Spleen (tissue), 11 donors: ENCODE measurements around the gene MKNK1. TPM values are rescaled to one million over a fixed set of nuclear protein-coding genes. Genes with fewer than 3 reads are reported as not detected.

ENCODE experiments used
- DNase-seq: peaks from one replicate; pipeline ENCODE4 v3.0.0-alpha.2; 2020
- H3K27ac ChIP-seq, 8 donors: fragments of 200-600 bp; sonication (generic) in 7 of 8; 1 replicate in 4 of 8; 2 replicates in 4 of 8; pipeline versions ENCODE4 v1.5.0 to v1.8.0; 2016 to 2021; ENCODE audit warnings: inconsistent platforms in 4 of 8, mild to moderate bottlenecking in 4 of 8, moderate library complexity in 1 of 8
- H3K27me3 ChIP-seq, 7 donors: fragments of 200-600 bp; sonication (generic) in 6 of 7; replicated peaks in 1 of 7; 1 replicate in 4 of 7; 2 replicates in 3 of 7; pipeline versions ENCODE4 v1.5.0 to v1.8.0; 2016 to 2021; ENCODE audit warnings: inconsistent platforms in 3 of 7, mild to moderate bottlenecking in 1 of 7
- H3K36me3 ChIP-seq, 6 donors: fragments of 200-600 bp; sonication (generic) in 5 of 6; 1 replicate in 4 of 6; 2 replicates in 2 of 6; pipeline versions ENCODE4 v1.5.0 to v1.8.0; 2016 to 2021; ENCODE audit warnings: inconsistent platforms in 2 of 6
- H3K4me1 ChIP-seq, 6 donors: fragments of 200-600 bp; sonication (generic) in 5 of 6; 1 replicate in 3 of 6; 2 replicates in 3 of 6; pipeline versions ENCODE4 v1.5.0 to v1.8.0; 2016 to 2021; ENCODE audit warnings: inconsistent platforms in 3 of 6
- H3K4me3 ChIP-seq, 8 donors: fragments of 200-600 bp; sonication (generic) in 7 of 8; 1 replicate in 4 of 8; 2 replicates in 4 of 8; pipeline versions ENCODE4 v1.5.0 to v1.8.0; 2016 to 2021; ENCODE audit warnings: inconsistent platforms in 4 of 8, mild to moderate bottlenecking in 4 of 8, moderate library complexity in 2 of 8
- H3K9me3 ChIP-seq, 8 donors: fragments of 200-600 bp; sonication (generic) in 7 of 8; 1 replicate in 4 of 8; 2 replicates in 4 of 8; pipeline versions ENCODE4 v1.5.0 to v1.8.0; 2016 to 2021; ENCODE audit warnings: inconsistent platforms in 4 of 8
- CTCF ChIP-seq, 11 experiments: fragments of 200-600 bp in 7 of 11; fragments of 450-650 bp in 4 of 11; sonication (generic) in 4 of 11; IDR thresholded peaks in 8 of 11; conservative IDR thresholded peaks in 3 of 11; 1 replicate in 7 of 11; 2 replicates in 4 of 11; pipeline versions ENCODE4 v1.4.0 to v1.8.0; 2016 to 2021; ENCODE audit warnings: antibody characterized with exemption in 11 of 11, inconsistent platforms in 4 of 11, mild to moderate bottlenecking in 1 of 11
- POLR2A ChIP-seq, 3 donors: fragments of 450-650 bp; IDR thresholded peaks; one replicate each; pipeline ENCODE4 v1.5.1; 2017; ENCODE audit warnings: antibody characterized with exemption in 3 of 3, mild to moderate bottlenecking in 1 of 3
- POLR2AphosphoS5 ChIP-seq, 3 donors: sonication (generic); formaldehyde crosslinking; IDR thresholded peaks; one replicate each; pipeline ENCODE4 v1.5.1; 2017; ENCODE audit warnings: antibody characterized with exemption in 3 of 3
- WGBS, 5 donors: extraction: QIAGEN DNeasy Blood & Tissue Kit in 3 of 5; methylation state at CpG; one replicate each; pipeline versions ENCODE4 v1.1.5 to v1.1.7; 2013 to 2018; 5-methylcytosine and 5-hydroxymethylcytosine counted together
- intact Hi-C: fragments of 100-400 bp; cut with DNase I; formaldehyde crosslinking; loops from one replicate; pipeline ENCODE4 v1.15.0; 2023; ENCODE audit warnings: low total_unique reads
- polyA plus RNA-seq, 3 donors: library from polyadenylated mRNA; stranded (reverse); fragments of 200-250 nt; gene quantifications; one replicate each; pipeline ENCODE4 v1.2.1, GENCODE V29; 2013
- total RNA-seq, 7 donors: library from RNA; depleted of rRNA in 3 of 7; stranded (reverse); fragments of >200 nt in 3 of 7; fragmentation: NEBNext Ultra II Directional in 4 of 7; extraction: Animal tissue kit (Norgen Biotek cat#: 25700) in 4 of 7; gene quantifications; one replicate each; pipeline versions ENCODE4 v1.1.0 to v1.2.1, GENCODE V29; 2016 to 2021
- donor health status: healthy with polysubstance abuse.
- donor health status: DM: no; HTN: no; CAD: no; lungs with moderate emphysema.
- donor health status: DM: no; HTN: no; CAD: no.
- donor health status: Bipolar disorder and iron deficiency.
- donor health status: healthy.
- donor health status: DM: no; HTN: no; CAD: no.
- donor health status: DM: yes; HTN: yes; CAD: no.

MKNK1 gene
- total and polyA plus RNA-seq, 10 donors = 19.2 to 169 (median 91.1) TPM

DNA sequence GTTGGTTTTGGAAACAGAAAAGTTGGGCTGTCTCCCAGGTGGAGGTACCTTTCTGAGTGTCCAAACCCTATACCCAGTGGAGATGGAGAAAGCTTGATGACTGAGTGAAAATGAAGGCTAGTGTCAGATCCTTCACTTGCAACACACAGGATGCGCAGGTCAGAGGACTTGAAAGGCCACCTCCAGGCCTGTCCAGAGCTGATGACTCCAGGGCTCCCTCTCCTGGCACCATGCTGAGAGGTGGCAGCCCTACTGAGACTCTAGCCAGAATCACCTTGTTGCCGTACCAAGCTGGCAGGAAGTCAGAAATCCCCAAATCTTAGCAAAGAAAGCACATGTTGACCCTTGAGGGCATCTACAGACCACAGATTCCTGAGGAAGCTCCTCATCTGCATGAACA lies 69.0 kb downstream of the MKNK1 start:
- no peak overlapping the region for H3K4me3 ChIP-seq
- peaks cover 0 to 88% (median 14%) of the 10 kb centered on the region in 7 donors for H3K27me3 ChIP-seq
- H3K36me3 ChIP-seq = no peaks in the 10 kb centered on the region
- no peak for DNase-seq
- no peaks in the 10 kb centered on the region for H3K9me3 ChIP-seq
- intact Hi-C loops = no loop called here
- no peak for TF ChIP-seq POLR2AphosphoS5 (IDR thresholded peaks at IDR 0.05)
- peak in 2 of 11 experiments; percentile 11 to 18 for TF ChIP-seq CTCF (IDR thresholded peaks at IDR 0.05 in 8 of 11, conservative IDR thresholded peaks at IDR 0.05 in 3 of 11)
- TF ChIP-seq POLR2A (IDR thresholded peaks at IDR 0.05) = no peak
- H3K27ac ChIP-seq = no peak overlapping the region
- H3K4me1 ChIP-seq = peaks cover 0 to 18% (median 10%) of the 10 kb centered on the region in 6 donors
- 42 to 71% (median 60%) methylated on average over 2 of the region's 2 CpGs for WGBS, 5 donors

DNA sequence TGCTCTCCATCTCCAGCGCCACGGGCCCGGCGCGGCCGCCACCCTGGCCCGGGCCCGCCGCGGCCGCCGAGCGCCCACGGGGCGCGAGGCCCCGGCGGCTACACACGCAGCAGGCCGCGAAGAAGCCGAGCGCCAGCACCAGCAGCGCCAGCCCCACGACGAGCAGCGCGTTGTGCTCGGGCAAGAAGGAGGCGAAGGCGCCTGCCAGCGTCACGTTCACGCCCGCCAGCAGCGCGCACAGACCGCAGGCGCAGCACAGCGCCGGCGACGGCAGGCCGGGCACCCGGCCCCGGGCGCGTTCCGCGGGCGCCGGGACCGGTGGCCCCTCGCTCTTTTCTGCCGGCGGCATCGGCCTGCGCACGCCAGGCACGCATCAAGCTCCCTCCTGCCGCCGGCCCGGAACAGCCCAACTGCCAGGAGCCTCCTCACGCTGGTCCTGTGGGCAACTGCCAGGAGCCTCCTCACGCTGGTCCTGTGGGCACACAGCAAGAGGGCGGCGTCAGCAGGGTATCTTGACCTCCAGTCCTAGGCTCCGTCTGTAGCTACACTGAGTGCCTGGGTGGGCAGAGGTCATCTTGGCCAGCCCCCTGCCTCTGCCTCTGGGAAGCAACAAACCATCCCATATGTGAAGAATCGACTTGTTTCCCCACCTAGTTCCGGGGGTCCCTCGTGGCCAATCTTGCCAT lies 70.7 kb downstream of the MKNK1 start:
- peaks cover 0 to 93% (median 15%) of the 10 kb centered on the region in 7 donors for H3K27me3 ChIP-seq

DNA sequence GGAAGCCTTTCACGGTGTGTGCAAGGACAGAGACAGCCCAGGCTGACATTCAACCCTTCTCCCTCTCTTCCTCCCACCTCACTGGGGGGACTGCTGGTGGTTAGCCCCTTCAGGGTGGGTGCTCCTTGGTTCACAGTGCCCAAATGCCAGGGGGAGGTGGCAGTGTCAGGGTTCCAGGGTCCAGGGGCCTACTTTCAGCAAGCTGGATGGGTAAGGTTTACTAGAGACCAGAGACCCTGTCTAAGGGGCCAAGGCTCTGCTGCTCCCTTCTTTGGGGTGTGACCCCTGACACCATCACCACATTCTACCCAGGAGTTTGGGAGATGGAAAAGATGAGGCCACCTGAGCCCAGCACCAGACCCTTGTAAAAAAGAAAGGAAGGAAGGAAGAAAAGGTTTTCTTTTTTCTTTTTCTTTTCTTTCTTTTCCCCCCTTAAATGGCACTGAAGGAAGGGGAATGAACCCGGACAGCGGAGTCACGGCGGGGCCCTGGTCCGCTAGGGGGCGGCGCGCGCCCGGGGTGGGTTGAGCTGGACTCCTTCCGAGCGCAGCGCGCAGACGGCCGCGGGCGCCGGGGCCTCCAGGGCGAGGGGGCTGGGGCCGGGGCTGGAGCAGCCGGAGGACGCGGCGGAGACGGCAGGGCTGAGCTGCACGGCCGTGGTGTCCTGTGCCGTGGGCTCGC lies 71.4 kb downstream of the MKNK1 start:
- WGBS, 5 donors = 0 to 2% (median 1%) methylated on average over 26 to 31 of the region's 31 CpGs
- H3K27me3 ChIP-seq = peaks cover 0 to 92% (median 15%) of the 10 kb centered on the region in 7 donors
- peaks cover 0 to 19% (median 10%) of the 10 kb centered on the region in 6 donors for H3K4me1 ChIP-seq
- peak; percentile 94 for DNase-seq
- H3K4me3 ChIP-seq = peak overlapping the region in 7 of 8 donors; percentile 22 to 70 (median 41)
- H3K36me3 ChIP-seq = no peaks in the 10 kb centered on the region
- peak in 2 of 3 donors; percentile 7 to 30 for TF ChIP-seq POLR2AphosphoS5 (IDR thresholded peaks at IDR 0.05)
- peak in 10 of 11 experiments; percentile 12 to 79 (median 58) for TF ChIP-seq CTCF (IDR thresholded peaks at IDR 0.05 in 8 of 11, conservative IDR thresholded peaks at IDR 0.05 in 3 of 11)
- TF ChIP-seq POLR2A (IDR thresholded peaks at IDR 0.05) = no peak
- no peaks in the 10 kb centered on the region for H3K9me3 ChIP-seq
- intact Hi-C loops = no loop called here
- peak overlapping the region in 4 of 8 donors; percentile 3 to 56 (median 50) for H3K27ac ChIP-seq

More for the DNA sequence above, 70.7 kb downstream of the MKNK1 start:
- no peaks in the 10 kb centered on the region for H3K9me3 ChIP-seq
- H3K36me3 ChIP-seq = no peaks in the 10 kb centered on the region
- peak overlapping the region in 4 of 8 donors; percentile 3 to 56 (median 50) for H3K27ac ChIP-seq
- intact Hi-C loops = no loop called here
- TF ChIP-seq POLR2AphosphoS5 (IDR thresholded peaks at IDR 0.05) (no peak), CTCF (IDR thresholded peaks at IDR 0.05 in 8 of 11, conservative IDR thresholded peaks at IDR 0.05 in 3 of 11) (no peak), POLR2A (IDR thresholded peaks at IDR 0.05) (no peak)
- peak overlapping the region in 7 of 8 donors; percentile 22 to 70 (median 41) for H3K4me3 ChIP-seq
- DNase-seq = peak; percentile 82
- WGBS, 5 donors = 4 to 38% (median 5%) methylated on average over 6 to 71 of the region's 71 CpGs
- H3K4me1 ChIP-seq = peaks cover 0 to 18% (median 10%) of the 10 kb centered on the region in 6 donors

DNA sequence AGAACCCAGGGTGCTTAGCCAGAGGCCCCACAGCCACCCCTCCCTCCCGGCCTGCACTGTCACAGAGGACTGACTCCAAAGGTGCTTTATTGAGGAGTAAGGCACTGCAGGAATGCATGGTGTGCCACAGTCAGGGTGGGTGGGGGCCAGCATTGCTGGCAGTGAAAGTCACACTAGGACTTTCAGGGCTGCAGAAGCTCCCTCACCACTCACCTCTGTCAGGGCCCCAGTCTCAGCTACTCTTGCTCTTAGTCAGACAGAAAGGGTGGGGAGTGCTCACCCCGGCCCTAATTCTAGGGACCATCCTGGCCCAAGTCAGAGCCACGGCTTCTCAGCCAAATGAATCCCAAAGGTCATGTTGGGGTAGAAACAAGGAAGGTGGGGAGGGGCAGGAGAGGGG lies 72.0 kb downstream of the MKNK1 start:
- Histone ChIP-seq H3K36me3 (no peaks in the 10 kb centered on the region), H3K4me3 (no peak overlapping the region), H3K27ac (no peak overlapping the region), H3K4me1 (peaks cover 0 to 19% (median 10%) of the 10 kb centered on the region in 6 donors), H3K9me3 (no peaks in the 10 kb centered on the region), H3K27me3 (peaks cover 0 to 94% (median 15%) of the 10 kb centered on the region in 7 donors)
- TF ChIP-seq POLR2AphosphoS5 (IDR thresholded peaks at IDR 0.05) (no peak), CTCF (IDR thresholded peaks at IDR 0.05 in 8 of 11, conservative IDR thresholded peaks at IDR 0.05 in 3 of 11) (no peak), POLR2A (IDR thresholded peaks at IDR 0.05) (no peak)
- intact Hi-C loops = no loop called here
- no peak for DNase-seq
- 55 to 83% (median 65%) methylated on average over 2 to 3 of the region's 3 CpGs for WGBS, 5 donors
